HG03097 (cell line): ENCODE measurements around the gene MORN1.

Experiments
- ATAC-seq: cut with Tn5 transposase; IDR thresholded peaks from one replicate; pipeline ENCODE4 v1.9.1; 2021; ENCODE audit not compliant: unreplicated experiment, low FRiP score

MORN1 gene

GRCh38 chr1:2375923-2376260 is 15.5 kb downstream of the MORN1 start:
- ATAC-seq: no peak

DNA sequence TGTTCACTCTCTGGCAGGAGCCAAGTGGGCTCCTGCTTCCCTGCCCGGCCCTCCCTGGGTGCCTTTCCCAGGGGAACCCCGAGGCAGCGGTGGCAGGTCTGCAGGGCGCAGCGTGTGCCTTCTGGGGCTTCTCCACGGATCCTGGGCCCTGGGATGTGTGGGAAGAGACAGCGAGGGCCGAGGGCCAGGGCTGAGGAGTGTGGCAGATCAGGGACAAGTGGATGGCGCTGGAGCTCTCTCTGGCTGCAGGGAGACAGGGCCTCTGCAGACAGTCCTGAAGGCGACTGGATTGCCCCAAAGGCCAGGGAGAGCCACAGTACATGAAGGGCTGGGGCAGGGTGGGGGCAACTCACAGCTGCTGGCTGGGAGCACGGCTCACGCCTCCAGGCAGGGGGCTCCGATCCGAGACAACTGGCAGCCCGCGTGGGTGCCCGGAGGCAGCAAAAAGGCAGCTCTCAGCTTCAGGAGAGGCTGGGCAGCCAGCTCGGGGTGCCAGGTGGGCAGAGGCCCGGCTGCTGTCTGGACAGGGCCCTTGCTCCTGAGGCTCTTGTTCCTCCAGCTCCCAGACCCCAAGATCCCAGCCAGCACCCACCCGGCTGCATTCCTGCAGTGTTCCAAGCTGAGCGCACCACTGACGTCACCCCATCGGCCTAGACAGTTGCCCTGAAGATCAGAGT is 16.0 kb downstream of the MORN1 start:
- ATAC-seq: no peak

- ATAC-seq: no peak
These were observed 16.9 kb downstream of the MORN1 start for GRCh38 chr1:2374252-2375155.

- ATAC-seq: no peak
These were observed 17.7 kb downstream of the MORN1 start for GRCh38 chr1:2373551-2374251.

DNA sequence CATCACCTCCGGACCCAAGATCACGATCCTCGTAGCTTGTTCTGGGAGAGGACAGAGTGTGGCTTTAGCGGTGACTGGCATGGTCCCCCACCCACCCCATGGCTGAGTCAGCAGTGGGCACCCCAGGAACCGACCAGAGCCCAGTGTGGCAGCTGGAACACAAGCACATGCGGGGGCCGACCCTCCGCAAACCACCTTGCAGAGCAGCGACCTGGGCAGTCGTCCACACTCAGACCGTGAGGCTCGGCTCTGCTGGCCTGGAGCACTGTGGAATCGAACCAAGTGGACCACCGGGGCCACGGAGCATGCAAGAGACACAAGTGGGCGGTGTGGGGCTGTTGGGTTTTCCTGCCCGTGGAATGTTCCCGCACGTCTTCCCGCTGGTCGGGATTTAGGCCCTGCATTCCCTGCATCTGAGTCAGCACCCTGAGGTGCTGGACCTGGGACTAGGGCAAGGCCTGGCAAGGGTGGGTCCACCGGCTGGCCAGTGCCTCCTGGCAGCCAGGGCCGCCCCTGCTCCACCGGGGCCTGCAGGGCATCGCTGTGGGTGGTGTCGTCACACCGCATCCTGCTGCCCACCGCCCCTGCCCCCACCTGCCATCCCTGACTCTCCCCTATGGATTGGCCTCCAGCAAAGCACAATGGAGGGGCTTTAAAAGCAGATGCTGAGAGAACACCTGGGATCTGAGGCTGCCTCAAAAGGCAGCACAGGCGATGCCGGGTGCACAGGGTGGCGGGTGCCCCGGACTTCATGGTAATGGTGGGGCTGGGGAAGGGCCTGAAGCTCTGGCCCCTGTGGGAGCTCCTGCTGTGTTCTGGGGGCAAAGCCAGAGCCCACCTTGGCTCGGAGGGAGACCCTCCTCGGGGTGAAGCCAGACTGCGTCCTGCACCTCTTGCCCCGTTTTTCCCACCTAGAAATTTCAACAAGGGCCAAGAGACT is 18.5 kb downstream of the MORN1 start:
- no peak for ATAC-seq

DNA sequence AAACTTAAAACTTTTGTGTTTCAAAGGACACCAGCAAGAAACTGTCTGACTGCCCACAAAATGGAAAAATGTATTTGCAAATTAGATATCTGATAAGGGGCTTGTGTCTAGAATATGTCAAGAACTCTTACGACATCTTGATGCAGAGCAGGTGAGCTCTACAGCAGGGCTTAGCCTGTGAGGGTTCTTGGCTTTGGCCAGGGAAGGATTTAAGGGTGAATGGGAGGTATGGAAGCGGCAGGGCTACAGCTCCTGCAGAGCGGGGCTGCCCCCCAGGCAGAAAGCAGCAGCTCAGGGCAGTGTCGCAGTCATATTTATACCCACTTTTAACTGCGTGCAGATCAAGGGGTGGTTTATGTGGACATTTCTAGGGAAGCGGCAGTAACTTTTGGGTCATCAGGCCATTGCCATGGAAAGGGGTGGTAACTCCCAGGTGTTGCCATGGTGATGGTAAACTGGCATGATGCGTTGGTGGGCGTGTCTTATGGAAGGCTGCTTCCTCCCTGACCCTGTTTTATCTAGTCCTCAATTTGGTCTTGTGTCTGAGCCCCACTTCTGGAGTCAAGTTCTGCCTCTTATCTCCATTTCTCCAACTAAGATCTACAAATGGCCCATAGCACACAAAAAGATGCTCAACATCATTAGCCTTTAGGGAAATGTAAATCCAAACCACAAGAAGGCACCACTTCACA is 23.2 kb downstream of the MORN1 start:
- ATAC-seq: no peak

DNA sequence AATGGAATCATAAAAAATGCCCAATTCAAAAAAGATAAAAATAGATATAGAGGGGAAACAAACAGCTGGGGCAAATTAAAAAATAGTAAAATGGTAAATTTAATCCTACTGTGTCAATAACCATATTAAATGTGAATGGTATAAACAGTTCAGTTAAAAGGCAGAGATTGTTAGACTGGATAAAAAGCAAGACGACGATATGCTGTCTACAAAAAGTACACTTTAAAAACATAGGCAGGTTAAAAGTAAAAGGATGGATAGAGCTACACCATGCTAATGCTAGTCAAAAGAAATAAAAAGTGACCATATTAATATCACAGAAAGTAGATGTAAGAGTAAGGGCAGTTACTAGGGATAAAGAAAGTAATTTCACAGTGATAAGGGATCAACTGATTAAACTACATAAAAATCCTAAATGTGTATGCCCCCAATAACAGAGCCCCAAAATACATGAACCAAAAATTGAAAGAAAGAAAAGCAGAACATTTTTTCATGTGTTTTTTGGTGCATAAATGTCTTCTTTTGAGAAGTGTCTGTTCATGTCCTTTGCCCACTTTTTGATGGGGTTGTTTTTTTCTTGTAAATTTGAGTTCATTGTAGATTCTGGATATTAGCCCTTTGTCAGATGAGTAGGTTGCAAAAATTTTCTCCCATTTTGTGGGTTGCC is 27.4 kb downstream of the MORN1 start:
- ATAC-seq: no peak

DNA sequence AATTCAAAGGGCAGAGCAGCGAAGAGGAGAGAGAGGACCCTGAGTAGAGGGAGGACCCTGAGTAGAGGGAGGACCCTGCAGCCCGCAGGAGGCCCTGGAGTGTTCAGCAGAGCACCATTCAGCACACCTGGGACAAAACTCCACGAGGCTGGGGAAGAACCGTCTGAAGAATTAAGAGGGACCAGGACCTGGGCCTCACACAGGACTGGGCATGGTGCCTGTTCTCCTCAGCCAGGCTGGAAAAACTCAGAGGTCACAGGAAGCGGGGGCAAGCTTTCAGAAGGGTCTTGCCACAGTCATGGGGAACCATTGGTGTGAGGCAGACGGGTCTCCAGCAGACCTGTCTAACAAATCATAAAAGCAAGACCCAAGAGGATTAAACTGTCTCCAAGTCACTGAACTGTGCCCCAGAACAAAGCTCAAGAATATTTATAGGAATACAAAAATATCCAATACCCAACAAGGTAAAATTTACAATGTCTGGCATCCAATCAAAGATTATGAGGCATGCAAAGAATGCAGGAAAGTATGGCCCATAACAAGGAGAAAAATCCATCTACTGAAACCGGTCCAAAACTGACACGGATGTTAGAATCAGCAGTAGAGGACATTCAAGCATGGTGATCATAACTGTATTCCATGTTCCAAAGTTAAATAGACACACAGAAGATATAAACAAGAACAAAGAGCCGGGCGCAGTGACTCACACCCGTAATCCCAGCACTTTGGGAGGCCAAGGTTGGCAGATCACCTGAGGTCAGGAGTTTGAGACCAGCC is 30.6 kb downstream of the MORN1 start:
- ATAC-seq: no peak

DNA sequence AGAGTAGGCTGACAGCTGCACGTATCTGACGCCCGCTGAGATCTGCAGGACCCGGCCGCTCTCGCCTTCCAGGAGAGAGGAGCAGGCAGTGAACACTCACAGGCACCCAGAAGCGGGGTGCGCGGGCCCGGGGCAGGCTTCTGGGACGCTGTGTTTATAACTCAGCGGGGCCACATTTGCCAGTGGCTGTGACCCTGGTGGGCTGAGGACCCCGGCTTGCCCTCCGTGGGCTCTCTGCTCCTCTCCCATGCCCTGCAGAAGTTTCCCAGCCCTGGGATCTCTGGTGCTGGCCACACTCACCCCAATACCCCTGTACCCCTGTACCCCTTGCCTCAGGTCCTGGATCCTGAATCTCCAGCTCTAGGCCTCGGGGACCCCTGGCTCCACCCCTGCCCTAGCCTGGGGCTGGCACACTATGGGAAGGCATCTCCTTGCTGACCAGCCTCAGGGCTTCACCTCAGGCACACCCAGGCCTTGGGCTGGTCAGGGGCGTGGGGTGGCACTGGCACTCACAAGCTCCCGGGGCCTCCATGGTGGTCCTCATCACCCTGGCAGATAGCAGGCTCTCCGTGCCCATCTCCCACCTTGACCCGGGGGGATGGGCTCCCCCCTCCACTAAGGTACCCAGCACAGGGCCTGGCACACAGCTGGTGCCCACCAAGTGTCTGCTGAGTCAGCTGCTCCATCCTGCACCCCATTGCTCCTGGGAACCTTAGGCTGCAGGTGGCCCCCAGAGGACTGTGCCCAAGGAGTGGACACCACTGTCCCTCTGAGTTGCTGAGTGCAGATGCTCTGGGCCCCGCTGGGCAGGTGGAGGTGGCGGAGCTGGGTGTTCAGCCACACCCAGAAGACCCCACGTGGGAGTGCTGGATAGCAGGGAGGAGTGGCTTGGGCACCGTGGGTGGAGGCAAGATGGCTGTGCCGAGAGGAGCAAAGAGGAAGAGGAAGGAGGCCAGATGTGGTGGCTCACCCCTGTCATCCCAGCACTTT is 32.4 kb downstream of the MORN1 start:
- no peak for ATAC-seq

DNA sequence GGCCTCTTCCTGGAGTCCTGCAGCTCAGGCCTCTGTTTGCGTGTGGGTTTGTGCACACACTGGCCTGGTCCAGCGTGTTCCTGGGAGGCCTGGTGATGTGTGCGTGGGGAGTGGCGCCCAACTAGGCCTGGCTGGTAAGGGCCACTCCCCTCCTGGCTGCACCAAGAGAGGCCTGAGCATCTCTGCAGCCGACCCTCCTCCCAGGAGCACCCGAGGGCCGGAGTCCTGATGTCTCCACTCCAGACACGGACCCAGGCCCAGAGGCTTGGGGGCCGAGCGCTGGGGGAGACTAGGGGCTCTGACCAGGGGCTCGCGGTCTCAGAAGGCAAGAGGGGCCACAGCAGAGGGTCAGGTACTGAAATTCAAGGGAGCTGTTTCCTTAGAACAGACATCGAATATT is 33.3 kb downstream of the MORN1 start:
- ATAC-seq: no peak

- ATAC-seq: no peak
These were observed 34.2 kb downstream of the MORN1 start for GRCh38 chr1:2356911-2357845.

DNA sequence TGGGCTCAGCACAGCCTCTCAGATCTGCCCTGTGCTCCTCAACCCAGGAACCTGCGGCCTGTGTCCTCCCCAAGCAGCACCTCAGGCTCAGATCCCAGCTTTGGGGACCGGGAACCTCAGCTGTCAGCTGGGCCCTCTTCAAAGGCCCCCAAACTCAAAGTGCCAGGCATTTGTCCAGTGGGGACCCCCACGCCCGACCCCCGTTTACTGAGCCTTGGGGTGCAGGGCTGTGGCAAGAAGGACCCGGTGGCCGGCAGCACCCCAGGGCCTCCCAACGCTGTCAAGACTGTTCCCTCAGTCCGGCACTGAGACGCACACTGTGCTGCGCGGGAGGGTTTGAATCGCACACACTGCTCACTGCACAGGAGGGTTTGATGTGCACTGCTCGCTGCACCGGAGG is 35.0 kb downstream of the MORN1 start:
- no peak for ATAC-seq

- ATAC-seq: no peak
These were observed 35.7 kb downstream of the MORN1 start for GRCh38 chr1:2355373-2356261.

- ATAC-seq: no peak
These were observed 36.6 kb downstream of the MORN1 start for GRCh38 chr1:2354511-2355372.
